GM11168 (cell line): ENCODE data around the gene SBK2.

Experiments
- in situ Hi-C: fragments of 300-500 bp; cut with MboI; formaldehyde crosslinking; loops from one replicate; pipeline ENCODE4 v1.12.0; 2022; ENCODE audit warnings: low sequenced_read_pairs; ENCODE audit not compliant: unreplicated experiment

SBK2 gene

GRCh38 chr19:55554741-55555152, 17.8 kb upstream of the SBK2 start:
- in situ Hi-C loops, result no loop called here

- in situ Hi-C loops, result no loop called here
Observed at GRCh38 chr19:55554302-55554701, 17.4 kb upstream of the SBK2 start.

GRCh38 chr19:55553217-55554182, 16.6 kb upstream of the SBK2 start:
- in situ Hi-C loops, result no loop called here

- in situ Hi-C loops, result no loop called here
Observed at GRCh38 chr19:55552620-55553019, 15.7 kb upstream of the SBK2 start.

- in situ Hi-C loops, result no loop called here
Observed at GRCh38 chr19:55552206-55552605, 15.3 kb upstream of the SBK2 start.

- in situ Hi-C loops, result no loop called here
Observed at GRCh38 chr19:55550321-55550650, 13.4 kb upstream of the SBK2 start.

- in situ Hi-C loops, result no loop called here
Observed at GRCh38 chr19:55549500-55550320, 12.8 kb upstream of the SBK2 start.

GRCh38 chr19:55546822-55547614, 10.1 kb upstream of the SBK2 start:
- in situ Hi-C loops, result no loop called here

GRCh38 chr19:55546011-55546410, 9.1 kb upstream of the SBK2 start:
- in situ Hi-C loops, result no loop called here

GRCh38 chr19:55545443-55545842, 8.5 kb upstream of the SBK2 start, which contains the start of gene SBK3:
Gene SBK3 (minus strand): TSS chr19:55545543. CDS start chr19:55545543, 0 bp downstream.
- in situ Hi-C loops, result no loop called here

- in situ Hi-C loops, result no loop called here
Observed at GRCh38 chr19:55544776-55545439, 8.0 kb upstream of the SBK2 start.

GRCh38 chr19:55544014-55544413, 7.1 kb upstream of the SBK2 start:
- in situ Hi-C loops, result no loop called here

GRCh38 chr19:55543567-55543966, 6.6 kb upstream of the SBK2 start:
- in situ Hi-C loops, result no loop called here

- in situ Hi-C loops, result no loop called here
Observed at GRCh38 chr19:55542292-55542855, 5.4 kb upstream of the SBK2 start.

GRCh38 chr19:55541091-55541490, 4.2 kb upstream of the SBK2 start:
- in situ Hi-C loops, result no loop called here

GRCh38 chr19:55540619-55541018, 3.7 kb upstream of the SBK2 start:
- in situ Hi-C loops, result no loop called here

GRCh38 chr19:55539090-55539984, 2.4 kb upstream of the SBK2 start:
- in situ Hi-C loops, result no loop called here

- in situ Hi-C loops, result no loop called here
Observed at GRCh38 chr19:55538132-55538531, 1.2 kb upstream of the SBK2 start.

- in situ Hi-C loops, result no loop called here
Observed at GRCh38 chr19:55537741-55538111, 793 bp upstream of the SBK2 start.
